ENCODE data around the gene CACNB4.

DNA sequence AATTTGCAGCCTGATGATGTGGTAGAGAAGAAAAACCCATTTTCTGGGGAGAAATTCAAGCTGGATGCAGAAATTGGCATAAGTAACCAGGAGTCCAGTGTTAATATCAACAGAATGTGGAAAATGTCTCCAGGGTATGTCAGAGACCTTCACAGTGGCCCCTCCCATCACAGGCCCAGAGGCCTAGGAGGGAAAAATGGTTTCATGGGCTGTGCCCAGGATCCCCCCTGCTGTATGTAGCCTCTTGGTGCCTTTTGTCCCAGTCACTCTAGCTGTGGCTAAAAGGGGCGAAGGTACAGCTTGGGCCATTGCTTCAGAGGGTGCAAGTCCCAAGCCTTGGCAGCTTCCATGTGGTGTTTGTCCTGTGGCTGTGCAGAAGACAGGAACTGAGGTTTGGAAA lies 40.2 kb downstream of the CACNB4 start:
- TF ChIP-seq, protein P1, sequence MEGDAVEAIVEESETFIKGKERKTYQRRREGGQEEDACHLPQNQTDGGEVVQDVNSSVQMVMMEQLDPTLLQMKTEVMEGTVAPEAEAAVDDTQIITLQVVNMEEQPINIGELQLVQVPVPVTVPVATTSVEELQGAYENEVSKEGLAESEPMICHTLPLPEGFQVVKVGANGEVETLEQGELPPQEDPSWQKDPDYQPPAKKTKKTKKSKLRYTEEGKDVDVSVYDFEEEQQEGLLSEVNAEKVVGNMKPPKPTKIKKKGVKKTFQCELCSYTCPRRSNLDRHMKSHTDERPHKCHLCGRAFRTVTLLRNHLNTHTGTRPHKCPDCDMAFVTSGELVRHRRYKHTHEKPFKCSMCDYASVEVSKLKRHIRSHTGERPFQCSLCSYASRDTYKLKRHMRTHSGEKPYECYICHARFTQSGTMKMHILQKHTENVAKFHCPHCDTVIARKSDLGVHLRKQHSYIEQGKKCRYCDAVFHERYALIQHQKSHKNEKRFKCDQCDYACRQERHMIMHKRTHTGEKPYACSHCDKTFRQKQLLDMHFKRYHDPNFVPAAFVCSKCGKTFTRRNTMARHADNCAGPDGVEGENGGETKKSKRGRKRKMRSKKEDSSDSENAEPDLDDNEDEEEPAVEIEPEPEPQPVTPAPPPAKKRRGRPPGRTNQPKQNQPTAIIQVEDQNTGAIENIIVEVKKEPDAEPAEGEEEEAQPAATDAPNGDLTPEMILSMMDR (IDR thresholded peaks at IDR 0.05) = no peak
- TF ChIP-seq POLR2A (IDR thresholded peaks at IDR 0.05) (no peak), EP300 (IDR thresholded peaks at IDR 0.05) (no peak), POLR2AphosphoS5 (IDR thresholded peaks at IDR 0.05) (no peak)

All from sigmoid colon (tissue), 4 donors.